HG03108 (cell line): Measurements from ENCODE around the gene NRL.
"Not testable (repeated sequence)": the region's sequence is repeated elsewhere in the genome, so short reads cannot be mapped to it uniquely, and the experiment has no call there.

Experiments
- ATAC-seq: cut with Tn5 transposase; IDR thresholded peaks from one replicate; pipeline ENCODE4 v1.9.1; 2021; ENCODE audit warnings: moderate library complexity; ENCODE audit not compliant: unreplicated experiment

NRL gene

DNA sequence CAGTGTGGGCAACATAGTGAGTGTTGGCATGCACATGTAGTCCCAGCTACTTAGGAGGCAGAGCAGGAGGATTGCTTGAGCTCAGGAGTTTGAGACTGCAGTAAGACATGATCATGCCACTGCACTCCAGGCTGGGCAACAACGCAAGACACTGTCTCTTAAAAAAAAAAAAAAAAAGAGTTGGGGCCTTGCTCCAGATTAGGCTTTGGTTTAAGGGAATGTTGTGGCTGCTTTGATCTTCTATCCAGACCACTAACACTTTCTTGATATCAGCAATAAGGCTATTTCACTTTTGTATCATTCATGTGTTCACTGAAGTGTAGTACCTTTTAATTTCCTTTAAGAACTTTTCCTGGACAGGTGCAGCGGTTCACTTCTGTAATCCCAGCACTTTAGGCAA lies 12.9 kb upstream of the NRL start:
- no peak for ATAC-seq

DNA sequence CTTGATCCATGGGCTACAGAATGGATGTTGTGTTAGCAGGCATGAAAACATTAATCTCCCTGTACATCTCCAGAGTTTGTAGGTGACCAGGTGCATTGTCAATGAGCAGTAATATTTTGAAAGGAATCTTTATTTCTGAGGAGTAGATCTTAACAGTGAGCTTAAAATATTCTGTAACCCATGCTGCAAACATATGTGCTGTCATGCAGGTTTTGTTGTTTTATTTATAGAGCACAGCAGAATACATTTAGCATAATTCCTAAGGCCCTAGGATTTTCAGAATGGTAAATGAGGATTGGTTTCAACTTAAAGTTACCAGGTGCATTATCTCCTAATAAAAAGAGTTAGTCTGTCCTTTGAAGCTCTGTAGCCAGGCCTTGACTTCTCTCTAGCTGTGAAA lies 12.2 kb upstream of the NRL start:
- ATAC-seq: no peak

DNA sequence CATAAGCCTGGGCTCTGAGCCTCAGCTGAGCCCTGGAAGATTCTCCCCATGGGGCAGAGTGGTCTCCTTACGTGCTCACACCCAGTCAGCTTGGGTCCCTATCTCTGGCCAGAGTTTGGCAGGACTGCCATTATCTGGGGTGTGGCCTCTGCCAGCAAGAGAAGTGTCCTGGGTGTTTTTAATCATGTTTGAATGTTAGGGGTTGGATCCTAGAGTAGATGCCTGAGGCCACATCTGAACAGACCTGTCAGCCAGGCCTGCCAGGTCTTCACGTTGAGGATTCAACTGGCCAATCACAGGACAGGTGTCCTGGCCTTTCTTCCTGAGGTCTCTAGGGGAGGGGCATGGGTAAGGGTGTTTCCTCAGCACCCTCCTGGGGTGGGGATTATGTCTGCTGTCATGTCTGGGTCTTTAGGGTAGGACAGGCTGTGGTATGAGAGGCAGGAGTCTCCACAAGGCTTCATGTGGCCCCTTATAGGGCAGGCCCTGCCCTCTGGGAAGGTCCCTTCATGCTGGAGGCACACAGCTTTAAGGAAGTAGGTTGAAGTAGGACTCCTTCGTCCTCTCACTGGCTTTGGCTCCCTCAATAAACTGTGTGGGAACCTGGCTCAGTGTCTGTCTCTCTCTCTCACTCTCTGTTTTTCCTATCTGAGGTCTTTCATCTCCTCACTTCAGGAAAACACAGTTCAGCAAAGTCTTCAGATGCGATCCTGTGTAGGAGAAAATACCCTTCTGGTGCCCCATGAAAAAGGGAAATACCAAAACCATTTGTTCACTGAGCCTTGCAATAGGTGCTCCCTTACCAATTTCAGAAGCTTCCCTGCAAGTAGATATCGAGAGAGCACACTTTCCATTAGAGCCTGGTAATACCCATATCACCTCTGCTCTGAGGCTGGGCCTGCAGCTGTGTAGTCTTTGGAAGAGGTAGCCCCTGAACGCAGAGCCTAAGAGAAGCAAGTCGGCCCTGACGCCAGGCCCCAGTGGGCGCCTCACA lies 9.0 kb upstream of the NRL start:
- peak; percentile 61 for ATAC-seq

DNA sequence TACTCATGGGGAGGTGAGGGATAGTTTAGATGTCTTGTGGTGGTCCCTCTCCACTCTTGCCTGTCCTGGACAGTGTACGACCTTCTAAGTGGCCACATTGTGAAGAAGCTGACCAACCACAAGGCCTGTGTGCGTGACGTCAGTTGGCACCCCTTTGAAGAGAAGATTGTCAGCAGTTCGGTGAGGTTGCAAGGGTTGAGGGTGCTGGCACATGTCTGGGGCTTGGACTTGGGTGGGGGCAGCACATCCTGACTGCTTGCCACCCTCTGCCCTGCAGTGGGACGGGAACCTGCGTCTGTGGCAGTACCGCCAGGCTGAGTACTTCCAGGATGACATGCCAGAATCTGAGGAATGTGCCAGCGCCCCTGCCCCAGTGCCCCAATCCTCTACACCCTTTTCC lies 8.1 kb upstream of the NRL start:
- ATAC-seq: no peak

DNA sequence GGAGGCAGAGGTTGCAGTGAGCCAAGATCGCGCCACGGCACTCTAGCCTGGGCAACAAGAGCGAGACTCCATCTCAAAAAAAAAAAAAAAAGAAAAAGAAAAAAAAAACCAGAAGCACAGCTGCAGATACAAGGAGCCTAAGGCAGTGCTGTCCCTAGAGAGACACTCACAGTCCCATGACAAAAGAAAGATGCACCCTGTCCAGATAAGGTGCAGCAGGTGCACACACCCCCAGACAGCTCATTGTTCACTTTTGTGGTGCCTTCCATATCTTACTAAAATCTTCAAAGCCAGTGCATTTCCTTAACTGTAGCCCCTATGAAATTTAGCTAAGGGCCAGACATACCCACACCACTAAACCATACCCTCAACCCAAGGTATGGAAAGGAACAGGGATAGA lies 7.7 kb upstream of the NRL start:
- ATAC-seq: no peak

DNA sequence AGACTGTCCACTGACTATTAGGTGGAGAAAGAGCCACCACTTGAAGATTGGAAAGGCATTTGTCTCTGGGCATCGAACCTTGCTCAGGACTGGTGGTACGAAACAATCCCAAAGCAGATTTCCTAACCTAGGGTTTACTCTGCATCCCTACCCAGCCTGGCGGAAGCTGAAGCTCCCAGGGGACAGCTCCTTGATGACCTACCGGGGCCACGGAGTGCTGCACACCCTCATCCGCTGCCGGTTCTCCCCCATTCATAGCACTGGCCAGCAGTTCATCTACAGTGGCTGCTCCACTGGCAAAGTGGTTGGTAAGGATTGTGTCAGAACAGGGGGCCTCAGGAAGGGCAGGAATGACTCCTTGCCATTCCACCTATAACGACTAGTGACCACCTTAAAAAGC lies 6.5 kb upstream of the NRL start:
- ATAC-seq: no peak

DNA sequence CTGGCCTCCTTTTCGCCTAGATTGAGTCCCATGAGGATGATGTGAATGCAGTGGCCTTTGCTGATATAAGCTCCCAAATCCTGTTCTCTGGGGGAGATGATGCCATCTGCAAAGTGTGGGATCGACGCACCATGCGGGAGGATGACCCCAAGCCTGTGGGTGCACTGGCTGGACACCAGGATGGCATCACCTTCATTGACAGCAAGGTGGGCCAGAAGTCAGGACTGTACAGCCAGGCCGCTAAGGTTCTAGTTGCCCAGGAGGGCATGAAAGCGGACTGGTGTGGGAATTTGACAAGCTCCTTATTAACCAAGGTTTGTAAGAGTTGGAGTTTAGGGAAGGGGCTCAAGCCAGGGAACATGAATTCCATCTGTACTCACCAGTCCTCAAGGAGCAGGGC lies 4.9 kb upstream of the NRL start:
- ATAC-seq: no peak

DNA sequence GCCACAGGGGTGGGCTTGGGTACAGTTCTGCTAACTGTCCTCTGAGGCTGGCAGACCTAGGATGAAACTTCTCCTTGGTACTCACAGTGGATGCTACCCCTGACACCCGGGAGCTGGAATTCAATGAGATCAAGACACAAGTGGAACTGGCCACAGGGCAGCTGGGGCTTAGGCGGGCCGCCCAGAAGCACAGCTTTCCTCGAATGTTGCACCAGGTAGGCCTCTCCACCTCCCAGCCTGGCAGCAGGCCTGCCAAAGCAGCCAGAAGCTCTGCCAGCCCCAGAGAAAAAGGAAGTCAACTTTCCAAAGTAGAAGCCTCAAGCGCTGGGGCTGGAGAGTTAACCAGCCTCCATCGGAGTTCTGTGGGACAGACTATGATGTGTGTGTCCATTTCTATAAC lies 2.4 kb upstream of the NRL start:
- no peak for ATAC-seq

DNA sequence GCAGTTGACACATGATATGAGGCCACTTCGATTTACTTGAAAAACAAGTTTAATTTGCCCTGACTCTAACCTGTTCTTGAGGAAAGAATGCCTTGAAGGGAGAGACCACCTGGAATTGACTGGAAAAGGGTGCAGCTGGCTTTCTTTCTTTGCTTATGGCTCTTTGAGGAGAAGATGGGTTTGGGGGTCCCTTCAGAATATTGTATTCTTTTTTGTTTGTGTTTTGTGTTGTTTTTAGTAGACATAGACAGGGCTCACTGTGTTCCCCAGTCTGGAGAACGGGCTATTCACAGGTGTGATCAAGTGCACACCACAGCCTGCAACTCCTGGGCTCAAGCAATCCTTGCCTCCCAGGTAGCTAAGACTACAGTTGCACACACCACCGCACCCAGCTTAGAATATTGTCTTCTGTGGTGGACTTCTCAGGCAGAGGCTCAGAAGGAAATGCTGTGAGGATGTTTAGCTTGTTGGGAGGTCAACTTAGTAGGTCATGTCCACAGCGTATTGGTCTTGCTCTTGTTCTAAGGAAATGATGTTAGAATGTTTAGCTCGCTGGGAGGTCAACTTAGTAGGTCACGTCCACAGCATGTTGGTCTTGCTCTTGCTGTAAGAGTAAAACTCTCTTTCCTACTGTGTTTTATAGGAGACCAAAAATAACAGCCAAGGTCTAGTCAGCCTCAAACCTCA lies 1.5 kb upstream of the NRL start:
- ATAC-seq: no peak

DNA sequence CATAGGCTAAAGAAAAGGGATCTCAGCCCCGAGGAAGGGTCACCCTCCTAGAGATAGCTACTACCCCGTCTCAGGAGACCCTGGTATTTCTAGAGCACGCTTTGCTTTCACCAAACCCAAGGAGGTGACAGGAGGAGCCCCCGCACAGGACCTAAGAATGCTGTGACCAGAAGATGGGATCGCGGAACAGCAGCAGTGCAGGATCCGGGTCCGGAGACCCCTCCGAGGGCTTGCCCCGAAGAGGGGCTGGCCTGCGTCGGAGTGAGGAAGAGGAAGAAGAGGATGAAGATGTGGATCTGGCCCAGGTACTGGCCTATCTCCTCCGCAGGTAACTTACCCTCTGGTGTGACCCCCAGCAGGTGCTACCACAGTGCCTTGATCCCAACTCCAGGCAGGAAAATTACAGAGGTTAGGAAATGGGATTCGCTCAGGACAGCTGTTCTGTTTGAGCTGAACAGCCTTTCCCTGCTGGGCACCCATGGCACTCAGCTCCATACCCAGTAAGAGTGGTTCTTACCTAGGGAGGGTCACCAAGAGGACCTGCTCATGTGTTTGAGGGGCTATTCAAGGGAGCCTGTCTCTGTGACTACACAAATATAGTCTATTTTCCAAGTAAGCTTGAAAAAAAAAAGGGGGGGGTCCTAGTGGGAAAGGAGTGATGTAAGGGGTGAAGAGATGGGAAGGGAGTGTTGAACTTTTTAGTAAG lies 826 bp upstream of the NRL start:
- no peak for ATAC-seq

DNA sequence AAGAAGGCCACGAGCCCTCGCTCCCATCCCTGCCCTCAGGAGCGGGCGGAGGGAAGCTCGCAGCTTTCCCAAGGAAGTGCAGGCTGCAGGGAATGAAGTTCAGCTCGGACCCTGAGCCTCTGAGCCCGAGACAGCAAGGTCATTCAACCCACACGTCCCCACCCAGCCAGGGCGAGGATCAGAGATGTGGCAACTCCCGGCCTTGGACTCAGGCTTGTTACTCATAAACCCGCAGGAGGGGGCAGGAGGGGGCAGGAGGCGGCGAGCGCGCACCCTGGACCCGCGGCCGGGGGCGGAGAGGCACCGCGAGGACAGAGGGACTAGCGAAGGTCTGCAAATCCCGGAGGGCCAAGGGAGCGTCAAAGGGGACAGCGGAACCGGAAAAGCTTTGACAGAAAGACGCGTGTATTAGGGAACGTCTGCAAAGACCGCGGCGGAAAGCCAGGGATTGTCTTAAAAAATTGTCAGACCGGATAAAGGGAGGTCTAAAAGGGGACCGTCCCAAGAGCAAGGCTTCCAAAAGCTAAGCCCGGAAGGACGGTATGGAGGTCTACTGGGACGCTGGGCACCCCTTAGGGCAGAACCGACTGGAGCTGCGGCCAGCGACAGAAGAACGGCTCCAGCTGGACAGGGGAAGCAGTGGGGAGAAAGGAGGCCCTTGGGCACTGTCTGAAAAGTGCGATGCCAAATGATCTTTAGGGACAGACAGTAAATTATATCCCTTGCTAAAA lies 783 bp downstream of the NRL start:
- peak; percentile 24 for ATAC-seq

DNA sequence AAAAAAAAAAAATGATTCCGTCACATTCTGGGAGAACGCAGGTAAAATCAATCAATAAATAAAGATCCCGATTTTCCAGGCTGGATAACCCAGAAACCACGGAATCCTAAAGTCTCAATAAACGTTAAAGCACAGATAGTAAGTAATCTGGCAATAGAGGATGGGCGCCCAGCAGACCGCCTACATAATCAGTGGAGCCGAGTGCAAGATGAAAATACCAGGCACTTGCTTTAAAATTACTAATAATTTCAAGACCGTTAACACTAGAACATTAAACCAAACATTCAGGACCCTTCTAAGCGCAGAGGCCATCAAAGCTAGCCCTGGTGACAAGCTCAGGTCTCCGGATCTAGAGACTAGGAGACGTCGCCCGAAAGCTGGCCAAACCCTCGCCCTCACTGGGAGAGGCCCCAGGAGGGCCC lies 1.4 kb downstream of the NRL start:
- ATAC-seq: no peak

DNA sequence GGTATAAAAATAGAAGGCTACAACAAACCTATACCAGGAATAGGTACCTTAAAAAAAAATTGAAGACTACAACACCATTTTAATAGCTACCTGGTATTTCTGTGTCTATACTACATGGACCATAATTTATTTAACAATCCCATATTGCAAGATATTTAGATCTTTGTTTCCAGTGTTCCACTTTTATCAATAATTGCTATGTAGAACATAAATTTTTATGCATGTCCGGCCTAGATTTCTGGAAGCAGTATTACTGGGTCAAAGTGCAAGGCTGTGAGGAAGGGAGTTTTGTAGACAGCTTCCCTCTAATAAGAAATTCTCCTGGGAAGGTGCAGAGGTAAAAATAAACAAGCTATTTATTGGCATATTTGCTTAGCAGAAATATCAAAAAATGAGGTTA lies 4.2 kb downstream of the NRL start:
- ATAC-seq: no peak

DNA sequence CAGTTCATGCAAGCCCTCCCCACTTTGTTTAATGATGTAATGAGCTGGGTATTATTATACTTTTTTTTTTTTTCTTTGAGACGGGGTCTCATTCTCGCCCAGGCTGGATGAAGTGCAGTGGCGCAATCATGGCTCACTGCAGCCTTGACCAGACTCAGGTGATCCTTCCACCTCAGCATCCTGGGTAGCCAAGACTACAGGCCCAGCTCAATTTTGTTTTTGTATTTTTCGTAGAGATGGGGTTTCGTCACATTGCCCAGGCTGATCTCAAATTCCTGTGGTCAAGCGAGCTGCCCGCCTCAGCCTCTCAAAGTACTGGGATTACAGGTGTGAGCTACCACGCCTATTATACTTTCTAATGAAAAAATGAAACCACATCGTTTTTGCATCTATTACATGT lies 4.7 kb downstream of the NRL start:
- ATAC-seq: no peak

DNA sequence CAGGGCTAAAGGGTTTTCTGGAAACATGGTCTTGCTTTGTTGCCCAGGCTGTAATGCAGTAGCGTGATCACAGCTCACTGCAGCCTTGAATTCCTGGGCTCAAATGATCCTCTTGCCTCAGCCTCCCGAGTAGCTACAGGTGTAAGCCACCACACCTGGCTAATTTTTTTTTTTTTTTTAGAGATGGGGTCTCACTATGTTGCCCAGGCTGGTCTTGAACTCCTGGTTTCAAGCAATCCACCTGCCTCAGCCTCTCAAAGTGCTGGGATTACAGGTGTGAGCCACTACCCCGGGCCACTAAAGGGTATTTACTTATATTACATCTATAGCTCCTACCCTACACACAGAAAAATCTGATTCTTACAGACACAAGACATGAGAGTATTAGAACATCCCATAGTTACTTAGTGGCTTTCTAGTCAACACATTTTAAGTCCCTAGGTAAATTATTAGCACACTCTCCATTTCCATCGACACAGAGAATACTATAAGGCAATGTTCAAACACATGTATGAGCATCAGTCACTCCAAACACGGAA lies 6.3 kb downstream of the NRL start:
- peak; percentile 25 for ATAC-seq

DNA sequence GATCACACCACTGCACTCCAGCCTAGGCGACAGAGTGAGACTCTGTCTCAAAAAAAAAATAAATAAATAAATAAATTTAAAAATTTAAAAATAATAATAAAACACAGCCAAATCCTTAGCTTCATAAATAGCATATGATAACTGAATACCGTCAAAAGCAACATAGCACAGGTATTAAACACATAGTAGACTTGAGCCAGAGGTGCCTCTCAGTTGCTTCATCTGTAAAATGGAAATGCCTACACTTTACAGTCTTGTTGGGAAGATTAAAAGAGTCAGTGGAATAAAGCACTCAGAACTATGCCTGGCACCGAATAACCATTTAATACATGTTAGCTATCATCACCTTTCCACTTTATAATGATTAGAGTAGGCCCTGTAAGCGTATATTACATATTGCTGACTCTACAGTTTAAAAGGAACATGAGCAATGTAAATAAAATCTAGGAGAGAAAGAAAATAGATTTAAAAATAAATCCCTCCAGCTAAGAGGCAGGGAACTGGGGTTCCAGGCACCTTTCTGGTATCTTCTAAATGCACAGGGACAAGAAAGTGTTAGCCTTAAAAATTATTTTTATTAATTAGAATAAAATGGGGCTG lies 8.0 kb downstream of the NRL start:
- no peak for ATAC-seq

DNA sequence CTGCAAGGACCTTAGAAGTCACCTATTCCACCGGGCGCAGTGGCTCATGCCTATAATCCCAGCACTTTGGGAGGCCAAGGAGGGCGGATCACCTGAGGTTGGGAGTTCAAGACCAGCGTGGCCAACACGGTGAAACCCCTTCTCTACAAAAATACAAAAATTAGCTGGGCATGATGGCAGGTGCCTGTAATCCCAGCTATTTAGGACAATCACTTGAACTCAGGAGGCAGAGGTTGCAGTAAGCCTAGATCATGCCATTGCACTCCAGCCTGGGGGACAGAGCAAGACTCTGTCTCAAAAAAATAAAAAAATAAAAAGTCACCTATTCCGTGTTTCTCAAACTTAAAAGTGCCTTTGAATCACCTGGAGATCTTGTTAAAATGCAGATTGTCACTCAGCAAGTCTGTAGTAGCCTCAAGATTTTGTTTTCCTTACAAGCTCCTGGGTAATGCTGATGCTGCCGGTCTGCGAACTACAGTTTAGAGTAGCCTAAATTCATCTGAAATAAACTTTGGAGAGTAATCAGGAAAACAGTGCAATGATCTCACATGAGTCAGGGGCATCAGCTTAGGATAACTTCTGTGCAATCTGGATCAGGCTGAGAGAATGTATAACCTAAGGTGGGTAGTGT lies 9.0 kb downstream of the NRL start:
- ATAC-seq: not testable (repeated sequence)

DNA sequence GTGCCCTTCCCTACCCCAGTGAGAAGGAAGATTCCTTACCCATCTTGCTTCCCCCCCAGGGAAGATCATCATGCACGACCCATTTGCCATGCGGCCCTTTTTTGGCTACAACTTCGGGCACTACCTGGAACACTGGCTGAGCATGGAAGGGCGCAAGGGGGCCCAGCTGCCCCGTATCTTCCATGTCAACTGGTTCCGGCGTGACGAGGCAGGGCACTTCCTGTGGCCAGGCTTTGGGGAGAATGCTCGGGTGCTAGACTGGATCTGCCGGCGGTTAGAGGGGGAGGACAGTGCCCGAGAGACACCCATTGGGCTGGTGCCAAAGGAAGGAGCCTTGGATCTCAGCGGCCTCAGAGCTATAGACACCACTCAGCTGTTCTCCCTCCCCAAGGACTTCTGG lies 11.3 kb downstream of the NRL start:
- no peak for ATAC-seq

DNA sequence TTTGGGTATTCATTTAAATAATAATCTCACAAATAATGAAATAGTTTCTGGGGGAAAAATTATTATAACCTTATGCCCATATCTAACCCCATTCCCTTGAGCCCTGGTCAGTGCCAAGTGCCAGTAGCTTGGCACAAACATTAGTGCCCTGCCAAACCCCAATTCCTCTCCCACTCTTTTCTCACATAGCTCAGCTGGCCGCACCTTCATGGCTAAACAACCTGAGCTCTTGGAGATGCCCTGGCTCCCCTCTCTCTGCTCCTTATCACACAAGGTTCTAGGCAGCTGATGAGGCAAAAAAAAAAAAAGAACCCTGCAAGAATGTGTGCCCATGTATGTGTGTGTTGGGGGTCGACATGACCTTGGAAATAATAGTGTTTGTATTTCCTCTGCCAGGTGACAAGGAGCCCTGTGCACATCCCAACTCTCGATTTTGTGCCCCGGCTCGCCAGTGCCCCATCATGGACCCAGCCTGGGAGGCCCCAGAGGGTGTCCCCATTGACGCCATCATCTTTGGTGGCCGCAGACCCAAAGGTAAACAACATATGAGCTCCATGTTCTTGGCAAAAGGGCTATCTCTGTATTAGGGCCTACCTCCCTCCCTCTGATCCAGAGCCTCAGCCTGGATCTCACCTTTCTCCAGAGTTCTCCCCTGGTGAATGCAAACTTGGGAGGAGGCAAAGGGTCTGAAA lies 12.2 kb downstream of the NRL start:
- no peak for ATAC-seq
